Activated CD8-positive, alpha-beta T cell treated with anti-CD3 and anti-CD28 coated beads for 36 hours (primary cell): ENCODE results near the gene RBM25. TPM values are rescaled to one million over a fixed set of nuclear protein-coding genes. Genes with fewer than 3 reads are reported as not detected.

Source experiments
- ATAC-seq: fragments of 200-7000 bp; cut with Tn5 transposase; one replicate; pipeline ENCODE4 v1.10.0; 2021; ENCODE audit warnings: mild to moderate bottlenecking, moderate library complexity
- CTCF ChIA-PET: fragments of 350-600 bp; sonication (Branson Sonifier 250); formaldehyde crosslinking; loops from one replicate; lab custom pipeline; 2021; ENCODE audit warnings: antibody characterized with exemption; lab: Charles Lee
- POLR2A ChIA-PET: fragments of 350-600 bp; sonication (Branson Sonifier 250); formaldehyde crosslinking; loops from one replicate; lab custom pipeline; 2021; ENCODE audit warnings: antibody characterized with exemption; lab: Charles Lee
- DNase-seq: peaks from one replicate; pipeline ENCODE4 v3.0.0-alpha.2; 2020
- H3K27ac Mint-ChIP-seq: one replicate; pipeline ENCODE4 v1.8.0; 2021; ENCODE audit warnings: mild to moderate bottlenecking, mixed read lengths
- H3K27me3 Mint-ChIP-seq: one replicate; pipeline ENCODE4 v1.8.0; 2021; ENCODE audit warnings: mixed read lengths
- H3K36me3 Mint-ChIP-seq: one replicate; pipeline ENCODE4 v1.8.0; 2021; ENCODE audit warnings: low read depth, mixed read lengths
- H3K4me1 Mint-ChIP-seq: one replicate; pipeline ENCODE4 v1.8.0; 2021; ENCODE audit warnings: low read depth, mixed read lengths
- H3K4me3 Mint-ChIP-seq: one replicate; pipeline ENCODE4 v1.8.0; 2021; ENCODE audit warnings: mild to moderate bottlenecking, moderate library complexity, mixed read lengths
- H3K9me3 Mint-ChIP-seq: one replicate; pipeline ENCODE4 v1.8.0; 2021; ENCODE audit warnings: mixed read lengths
- intact Hi-C: fragments of 100-400 bp; cut with micrococcal nuclease; formaldehyde crosslinking; loops from one replicate; pipeline ENCODE4 v1.10.0; 2022
- total RNA-seq, 2 experiments: library from RNA; stranded (reverse); gene quantifications; one replicate each; pipeline ENCODE4 v1.2.3, GENCODE V29; 2021
- TF ChIP-seq, protein P1 (sequence below): fragments of 200-600 bp; IDR thresholded peaks from one replicate; pipeline ENCODE4 v1.8.0; 2022; ENCODE audit warnings: antibody characterized with exemption, mild to moderate bottlenecking

Gene RBM25
- total RNA-seq, 2 experiments from 2014 or later, result 101 to 104 TPM

DNA sequence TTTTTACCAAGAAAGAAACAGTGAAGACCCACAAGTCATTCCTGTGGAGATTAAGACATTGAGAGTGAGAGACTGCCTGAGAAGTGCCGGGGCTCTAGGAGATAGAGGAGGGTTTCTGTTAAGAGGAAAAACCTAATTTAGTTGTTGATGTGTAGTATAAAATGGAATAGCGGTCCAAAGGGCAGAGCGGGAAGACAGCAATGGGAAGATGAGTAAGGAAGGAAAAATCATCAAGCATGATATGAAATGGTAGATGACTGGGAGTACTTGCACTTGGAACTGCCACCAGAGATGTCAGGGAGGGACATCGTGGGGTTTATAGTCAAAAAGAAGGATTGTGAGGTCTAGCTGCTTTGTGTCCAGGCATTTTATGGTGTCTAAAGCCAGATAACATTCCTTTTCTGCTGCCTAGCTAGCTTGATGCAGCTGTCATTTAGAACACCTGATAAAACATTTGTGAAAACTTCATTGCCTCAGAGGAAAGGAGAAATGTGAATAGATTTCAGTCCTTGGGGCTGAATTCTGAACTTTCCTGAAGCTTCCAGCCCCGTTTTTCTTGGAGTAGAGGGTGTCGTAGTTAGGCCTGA, 57.8 kb downstream of the RBM25 start:
- Mint-ChIP-seq H3K9me3 (no peaks in the 10 kb centered on the region), H3K27ac (peak overlapping the region; percentile 25), H3K4me1 (peaks cover 8% of the 10 kb centered on the region), H3K36me3 (peaks cover 39% of the 10 kb centered on the region), H3K4me3 (no peak overlapping the region), H3K27me3 (no peaks in the 10 kb centered on the region)
- intact Hi-C loops, result no loop called here
- TF ChIP-seq, protein P1, sequence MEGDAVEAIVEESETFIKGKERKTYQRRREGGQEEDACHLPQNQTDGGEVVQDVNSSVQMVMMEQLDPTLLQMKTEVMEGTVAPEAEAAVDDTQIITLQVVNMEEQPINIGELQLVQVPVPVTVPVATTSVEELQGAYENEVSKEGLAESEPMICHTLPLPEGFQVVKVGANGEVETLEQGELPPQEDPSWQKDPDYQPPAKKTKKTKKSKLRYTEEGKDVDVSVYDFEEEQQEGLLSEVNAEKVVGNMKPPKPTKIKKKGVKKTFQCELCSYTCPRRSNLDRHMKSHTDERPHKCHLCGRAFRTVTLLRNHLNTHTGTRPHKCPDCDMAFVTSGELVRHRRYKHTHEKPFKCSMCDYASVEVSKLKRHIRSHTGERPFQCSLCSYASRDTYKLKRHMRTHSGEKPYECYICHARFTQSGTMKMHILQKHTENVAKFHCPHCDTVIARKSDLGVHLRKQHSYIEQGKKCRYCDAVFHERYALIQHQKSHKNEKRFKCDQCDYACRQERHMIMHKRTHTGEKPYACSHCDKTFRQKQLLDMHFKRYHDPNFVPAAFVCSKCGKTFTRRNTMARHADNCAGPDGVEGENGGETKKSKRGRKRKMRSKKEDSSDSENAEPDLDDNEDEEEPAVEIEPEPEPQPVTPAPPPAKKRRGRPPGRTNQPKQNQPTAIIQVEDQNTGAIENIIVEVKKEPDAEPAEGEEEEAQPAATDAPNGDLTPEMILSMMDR, result no peak
- ChIA-PET POLR2A (interaction anchor here (0.9 kb wide), 1 partner anchor 9 kb away, joined by 3 read pairs; no protein-coding TSS in a partner anchor), CTCF (interaction anchor here (1.6 kb wide), 1 partner anchor 14 kb away, joined by 3 read pairs; no protein-coding TSS in a partner anchor)
- DNase-seq, result no peak
- ATAC-seq, result no peak

DNA sequence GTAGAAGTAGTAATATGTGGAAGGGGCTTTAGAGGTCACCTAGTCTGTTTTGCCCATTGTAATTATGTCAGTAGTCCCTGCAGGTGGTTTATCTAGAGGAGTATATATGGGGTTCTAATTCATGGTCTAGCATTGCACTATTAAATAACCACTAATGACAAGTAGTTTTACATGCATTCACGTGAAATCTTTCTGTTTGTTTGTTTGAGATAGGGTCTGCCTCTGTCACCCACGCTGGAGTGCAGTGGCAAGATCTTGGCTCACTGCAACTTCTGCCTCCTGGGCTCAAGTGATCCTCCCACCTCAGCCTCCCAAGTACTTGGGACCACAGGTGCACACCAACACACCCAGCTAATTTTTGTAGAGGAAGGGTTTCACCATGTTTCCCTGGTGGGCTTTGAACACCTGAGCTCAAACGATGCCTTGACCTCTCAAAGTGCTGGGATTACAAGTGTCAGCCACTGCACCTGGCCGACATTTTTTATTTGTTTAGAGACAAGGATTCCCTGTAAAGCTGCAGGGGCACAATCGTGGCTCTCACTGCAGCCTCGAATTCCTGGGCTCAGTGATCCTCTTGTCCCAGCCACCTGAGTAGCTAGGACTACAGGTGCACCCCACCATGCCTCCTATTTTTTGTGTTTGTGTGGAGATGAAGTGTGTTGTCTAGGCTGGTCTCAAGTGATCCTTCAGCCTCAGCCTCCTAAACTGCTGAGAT, 66.0 kb downstream of the RBM25 start:
- TF ChIP-seq, protein P1, result no peak
- CTCF ChIA-PET, result interaction anchor here (1.2 to 1.4 kb wide), 3 partner anchors 12 to 175 kb away, joined by 3 to 4 read pairs (median 4); partner anchors contain the start of gene PSEN1
- Mint-ChIP-seq H3K36me3 (peaks cover 33% of the 10 kb centered on the region), H3K4me1 (no peaks in the 10 kb centered on the region), H3K4me3 (no peak overlapping the region), H3K9me3 (no peaks in the 10 kb centered on the region), H3K27ac (no peak overlapping the region), H3K27me3 (no peaks in the 10 kb centered on the region)
- POLR2A ChIA-PET, result interaction anchor here (0.6 to 3.3 kb wide), 4 partner anchors 8 to 223 kb away, joined by 3 to 19 read pairs (median 6); partner anchors contain the start of genes PSEN1 and RBM25
- ATAC-seq (no peak), DNase-seq (no peak)
- intact Hi-C loops, result no loop called here

DNA sequence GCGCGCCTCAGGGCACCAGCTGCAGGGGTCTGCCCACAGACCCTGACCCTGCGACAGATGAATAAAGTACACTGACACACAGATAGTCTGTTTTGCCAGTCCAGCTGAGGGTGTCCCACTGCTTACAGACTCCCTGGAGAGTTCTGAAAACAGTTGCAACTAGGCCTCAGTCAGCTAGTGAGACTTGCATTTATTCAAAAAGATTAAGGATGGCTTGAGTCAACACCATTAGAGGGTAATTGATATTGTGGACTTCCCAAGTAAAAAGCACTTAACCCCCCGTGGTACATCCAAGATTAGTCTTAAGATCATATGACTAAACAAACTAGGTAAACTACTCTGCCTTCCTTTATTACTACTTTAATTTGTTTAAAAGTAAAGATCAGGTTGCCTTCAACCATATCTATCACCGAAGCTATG, 66.8 kb downstream of the RBM25 start:
- TF ChIP-seq, protein P1, result no peak
- H3K9me3 Mint-ChIP-seq, result no peaks in the 10 kb centered on the region
- peaks cover 27% of the 10 kb centered on the region for H3K36me3 Mint-ChIP-seq
- CTCF ChIA-PET, result interaction anchor here (1.2 to 1.5 kb wide), 4 partner anchors 11 to 176 kb away, joined by 3 to 5 read pairs (median 4); partner anchors contain the start of gene PSEN1
- intact Hi-C loops, result no loop called here
- no peak overlapping the region for H3K27ac Mint-ChIP-seq
- H3K4me3 Mint-ChIP-seq, result no peak overlapping the region
- H3K4me1 Mint-ChIP-seq, result no peaks in the 10 kb centered on the region
- DNase-seq, result no peak
- no peaks in the 10 kb centered on the region for H3K27me3 Mint-ChIP-seq
- ATAC-seq, result no peak
- POLR2A ChIA-PET, result interaction anchor here (0.6 to 3.3 kb wide), 5 partner anchors 9 to 222 kb away, joined by 3 to 19 read pairs (median 7); partner anchors contain the start of genes PSEN1 and RBM25

DNA sequence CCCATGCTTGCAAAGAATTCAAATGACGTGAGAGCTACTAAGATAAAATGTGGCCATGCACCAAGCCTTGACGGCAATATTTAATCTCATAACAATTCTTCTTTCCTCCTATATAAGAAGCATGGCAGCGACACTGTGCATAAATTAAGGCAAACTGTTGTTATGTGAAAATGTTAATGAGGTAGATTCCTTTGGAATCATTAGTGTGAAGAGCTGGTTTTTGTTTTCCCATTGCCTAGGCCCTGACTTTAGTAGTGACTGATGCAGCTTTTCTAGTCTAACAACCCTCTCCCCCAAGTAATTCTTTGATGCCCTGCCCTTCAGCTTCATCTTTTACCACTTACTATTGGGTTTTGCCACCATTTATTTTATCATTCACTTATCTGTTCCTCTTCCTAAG, 67.4 kb downstream of the RBM25 start:
- Mint-ChIP-seq H3K4me1 (no peaks in the 10 kb centered on the region), H3K36me3 (peaks cover 26% of the 10 kb centered on the region), H3K4me3 (no peak overlapping the region), H3K9me3 (no peaks in the 10 kb centered on the region), H3K27ac (no peak overlapping the region), H3K27me3 (no peaks in the 10 kb centered on the region)
- TF ChIP-seq, protein P1, result no peak
- POLR2A ChIA-PET, result interaction anchor here (1.0 to 3.3 kb wide), 4 partner anchors 10 to 67 kb away, joined by 3 to 19 read pairs (median 8); partner anchors contain the start of genes PSEN1 and RBM25
- CTCF ChIA-PET, result interaction anchor here (1.2 to 1.5 kb wide), 3 partner anchors 11 to 177 kb away, joined by 3 to 5 read pairs (median 4); partner anchors contain the start of gene PSEN1
- DNase-seq (no peak), ATAC-seq (no peak)
- intact Hi-C loops, result no loop called here
